ENCODE results near the gene DYNC1I1.

The DYNC1I1 gene

GRCh38 chr7:95863623-95864022, 91.3 kb downstream of the DYNC1I1 start:
- no peak for ATAC-seq

GRCh38 chr7:95865716-95866371, 93.5 kb downstream of the DYNC1I1 start:
- no peak for ATAC-seq

- ATAC-seq = no peak
Measured at GRCh38 chr7:95867309-95867708, 95.0 kb downstream of the DYNC1I1 start.

GRCh38 chr7:95871075-95871848, 98.9 kb downstream of the DYNC1I1 start:
- no peak for ATAC-seq

GRCh38 chr7:95871896-95872295, 99.5 kb downstream of the DYNC1I1 start:
- no peak for ATAC-seq

- no peak for ATAC-seq
Measured at GRCh38 chr7:95874129-95874528, 101.8 kb downstream of the DYNC1I1 start.

- ATAC-seq = no peak
Measured at GRCh38 chr7:95874541-95875265, 102.3 kb downstream of the DYNC1I1 start.

- ATAC-seq = no peak
Measured at GRCh38 chr7:95875519-95875918, 103.2 kb downstream of the DYNC1I1 start.

GRCh38 chr7:95878677-95879076, 106.3 kb downstream of the DYNC1I1 start:
- ATAC-seq = no peak

GRCh38 chr7:95881597-95881996, 109.2 kb downstream of the DYNC1I1 start:
- ATAC-seq = no peak

- ATAC-seq = no peak
Measured at GRCh38 chr7:95883217-95883616, 110.9 kb downstream of the DYNC1I1 start.

- no peak for ATAC-seq
Measured at GRCh38 chr7:95886501-95887090, 114.2 kb downstream of the DYNC1I1 start.

GRCh38 chr7:95893484-95893883, 121.1 kb downstream of the DYNC1I1 start:
- no peak for ATAC-seq

- no peak for ATAC-seq
Measured at GRCh38 chr7:95897557-95898251, 125.3 kb downstream of the DYNC1I1 start.

GRCh38 chr7:95899919-95900513, 127.7 kb downstream of the DYNC1I1 start:
- ATAC-seq = no peak

GRCh38 chr7:95901006-95901405, 128.7 kb downstream of the DYNC1I1 start:
- ATAC-seq = no peak

GRCh38 chr7:95904099-95904498, 131.7 kb downstream of the DYNC1I1 start:
- ATAC-seq = no peak

GRCh38 chr7:95905167-95905566, 132.8 kb downstream of the DYNC1I1 start:
- ATAC-seq = no peak

GRCh38 chr7:95906851-95907250, 134.5 kb downstream of the DYNC1I1 start:
- ATAC-seq = no peak

- no peak for ATAC-seq
Measured at GRCh38 chr7:95907337-95907736, 135.0 kb downstream of the DYNC1I1 start.

- ATAC-seq = no peak
Measured at GRCh38 chr7:95908499-95908898, 136.1 kb downstream of the DYNC1I1 start.

GRCh38 chr7:95910341-95910740, 138.0 kb downstream of the DYNC1I1 start:
- ATAC-seq = no peak
